HEK293 (cell line): ENCODE measurements around the gene MSH4.

Source experiments
- GLI4 ChIP-seq: fragments of 450-650 bp; formaldehyde crosslinking; IDR thresholded peaks from 2 replicates; pipeline ENCODE4 v1.5.1; 2016; ENCODE audit warnings: missing biosample characterization, missing genetic modification characterization
- PRDM1 ChIP-seq: fragments of 450-650 bp; formaldehyde crosslinking; IDR thresholded peaks from 2 replicates; pipeline ENCODE4; 2016; ENCODE audit warnings: missing biosample characterization, missing genetic modification characterization
- SP2 ChIP-seq: fragments of 450-650 bp; formaldehyde crosslinking; IDR thresholded peaks from 2 replicates; pipeline ENCODE4 v1.5.1; 2016; ENCODE audit warnings: missing biosample characterization, missing genetic modification characterization
- ZFP69B ChIP-seq: fragments of 450-650 bp; formaldehyde crosslinking; IDR thresholded peaks from 2 replicates; pipeline ENCODE4 v1.5.1; 2016; ENCODE audit warnings: missing biosample characterization, missing genetic modification characterization
- ZNF174 ChIP-seq: fragments of 450-650 bp; formaldehyde crosslinking; IDR thresholded peaks from 2 replicates; pipeline ENCODE4 v1.5.0; 2017; ENCODE audit warnings: missing biosample characterization, mild to moderate bottlenecking, missing genetic modification characterization
- ZSCAN23 ChIP-seq: fragments of 450-650 bp; formaldehyde crosslinking; IDR thresholded peaks from 2 replicates; pipeline ENCODE4 v1.5.1; 2016; ENCODE audit warnings: missing biosample characterization, missing genetic modification characterization
- TF ChIP-seq, protein P1 (sequence below): fragments of 450-650 bp; formaldehyde crosslinking; IDR thresholded peaks from 2 replicates; pipeline ENCODE4 v1.5.1; 2016; ENCODE audit warnings: missing biosample characterization, missing genetic modification characterization
- TF ChIP-seq, protein P2 (sequence below): fragments of 450-650 bp; formaldehyde crosslinking; IDR thresholded peaks from 2 replicates; pipeline ENCODE4 v1.5.1; 2016; ENCODE audit warnings: missing biosample characterization, missing genetic modification characterization
- TF ChIP-seq, protein P3 (sequence below): fragments of 450-650 bp; formaldehyde crosslinking; IDR thresholded peaks from 2 replicates; pipeline ENCODE4 v1.5.1; 2016; ENCODE audit warnings: missing biosample characterization, missing genetic modification characterization, borderline replicate concordance

DNA sequence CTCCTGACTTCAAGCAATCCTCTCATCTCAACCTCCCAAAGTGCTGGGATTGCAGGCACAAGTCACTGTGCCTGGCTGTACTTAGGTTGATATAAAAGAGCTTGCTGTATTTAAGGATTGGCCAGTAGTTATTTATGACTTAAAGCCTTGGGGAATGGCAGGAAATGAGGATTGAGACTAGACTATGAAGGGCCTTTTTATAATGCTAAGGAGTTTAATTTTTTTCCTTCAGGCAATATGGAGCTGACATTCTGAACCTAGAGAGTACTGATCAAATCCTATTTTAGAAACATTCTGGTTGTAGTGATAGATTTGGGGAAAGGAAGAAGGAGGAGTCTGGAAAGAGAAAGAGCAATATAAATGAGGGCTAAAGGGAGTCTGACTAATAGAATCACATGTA, 44.7 kb downstream of the MSH4 start:
- no peak for TF ChIP-seq ZSCAN23 (tag by site-specific recombination)
- TF ChIP-seq GLI4: no peak
- TF ChIP-seq, protein P1, sequence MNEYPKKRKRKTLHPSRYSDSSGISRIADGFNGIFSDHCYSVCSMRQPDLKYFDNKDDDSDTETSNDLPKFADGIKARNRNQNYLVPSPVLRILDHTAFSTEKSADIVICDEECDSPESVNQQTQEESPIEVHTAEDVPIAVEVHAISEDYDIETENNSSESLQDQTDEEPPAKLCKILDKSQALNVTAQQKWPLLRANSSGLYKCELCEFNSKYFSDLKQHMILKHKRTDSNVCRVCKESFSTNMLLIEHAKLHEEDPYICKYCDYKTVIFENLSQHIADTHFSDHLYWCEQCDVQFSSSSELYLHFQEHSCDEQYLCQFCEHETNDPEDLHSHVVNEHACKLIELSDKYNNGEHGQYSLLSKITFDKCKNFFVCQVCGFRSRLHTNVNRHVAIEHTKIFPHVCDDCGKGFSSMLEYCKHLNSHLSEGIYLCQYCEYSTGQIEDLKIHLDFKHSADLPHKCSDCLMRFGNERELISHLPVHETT (tag by site-specific recombination): no peak
- TF ChIP-seq ZFP69B (tag by site-specific recombination): no peak
- TF ChIP-seq, protein P2, sequence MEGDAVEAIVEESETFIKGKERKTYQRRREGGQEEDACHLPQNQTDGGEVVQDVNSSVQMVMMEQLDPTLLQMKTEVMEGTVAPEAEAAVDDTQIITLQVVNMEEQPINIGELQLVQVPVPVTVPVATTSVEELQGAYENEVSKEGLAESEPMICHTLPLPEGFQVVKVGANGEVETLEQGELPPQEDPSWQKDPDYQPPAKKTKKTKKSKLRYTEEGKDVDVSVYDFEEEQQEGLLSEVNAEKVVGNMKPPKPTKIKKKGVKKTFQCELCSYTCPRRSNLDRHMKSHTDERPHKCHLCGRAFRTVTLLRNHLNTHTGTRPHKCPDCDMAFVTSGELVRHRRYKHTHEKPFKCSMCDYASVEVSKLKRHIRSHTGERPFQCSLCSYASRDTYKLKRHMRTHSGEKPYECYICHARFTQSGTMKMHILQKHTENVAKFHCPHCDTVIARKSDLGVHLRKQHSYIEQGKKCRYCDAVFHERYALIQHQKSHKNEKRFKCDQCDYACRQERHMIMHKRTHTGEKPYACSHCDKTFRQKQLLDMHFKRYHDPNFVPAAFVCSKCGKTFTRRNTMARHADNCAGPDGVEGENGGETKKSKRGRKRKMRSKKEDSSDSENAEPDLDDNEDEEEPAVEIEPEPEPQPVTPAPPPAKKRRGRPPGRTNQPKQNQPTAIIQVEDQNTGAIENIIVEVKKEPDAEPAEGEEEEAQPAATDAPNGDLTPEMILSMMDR (tag by site-specific recombination): no peak
- TF ChIP-seq, protein P3, sequence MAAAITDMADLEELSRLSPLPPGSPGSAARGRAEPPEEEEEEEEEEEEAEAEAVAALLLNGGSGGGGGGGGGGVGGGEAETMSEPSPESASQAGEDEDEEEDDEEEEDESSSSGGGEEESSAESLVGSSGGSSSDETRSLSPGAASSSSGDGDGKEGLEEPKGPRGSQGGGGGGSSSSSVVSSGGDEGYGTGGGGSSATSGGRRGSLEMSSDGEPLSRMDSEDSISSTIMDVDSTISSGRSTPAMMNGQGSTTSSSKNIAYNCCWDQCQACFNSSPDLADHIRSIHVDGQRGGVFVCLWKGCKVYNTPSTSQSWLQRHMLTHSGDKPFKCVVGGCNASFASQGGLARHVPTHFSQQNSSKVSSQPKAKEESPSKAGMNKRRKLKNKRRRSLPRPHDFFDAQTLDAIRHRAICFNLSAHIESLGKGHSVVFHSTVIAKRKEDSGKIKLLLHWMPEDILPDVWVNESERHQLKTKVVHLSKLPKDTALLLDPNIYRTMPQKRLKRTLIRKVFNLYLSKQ (tag by site-specific recombination): no peak
- TF ChIP-seq ZNF174: no peak
- TF ChIP-seq SP2 (tag by site-specific recombination): no peak
- no peak for TF ChIP-seq PRDM1 (tag by site-specific recombination)
